ENCODE measurements around the gene RIC8A. TPM values are rescaled to one million over a fixed set of nuclear protein-coding genes. Genes with fewer than 3 reads are reported as not detected.

Gene RIC8A
- total and polyA plus RNA-seq, 3 donors from 2014 or later = 104 to 132 (median 108) TPM

GRCh38 chr11:198236-198806 is 9.2 kb upstream of the RIC8A start:
- 88 to 95% methylated on average over 9 to 20 of the region's 21 CpGs for WGBS, 2 donors
- DNase-seq = peak; percentile 11
- Histone ChIP-seq H3K27me3 (no peaks in the 10 kb centered on the region), H3K4me1 (no peaks in the 10 kb centered on the region), H3K27ac (no peak overlapping the region), H3K4me3 (no peak overlapping the region), H3K36me3 (ENCODE audit: low read depth, missing control alignments) (no peaks in the 10 kb centered on the region), H3K9me3 (no peaks in the 10 kb centered on the region)
- no peak for TF ChIP-seq POLR2A (IDR thresholded peaks at IDR 0.05)
- no peak for TF ChIP-seq CTCF (IDR thresholded peaks at IDR 0.05)
- intact Hi-C loops (cut with DNase I; ENCODE audit: low total_unique reads) = no loop called here

DNA sequence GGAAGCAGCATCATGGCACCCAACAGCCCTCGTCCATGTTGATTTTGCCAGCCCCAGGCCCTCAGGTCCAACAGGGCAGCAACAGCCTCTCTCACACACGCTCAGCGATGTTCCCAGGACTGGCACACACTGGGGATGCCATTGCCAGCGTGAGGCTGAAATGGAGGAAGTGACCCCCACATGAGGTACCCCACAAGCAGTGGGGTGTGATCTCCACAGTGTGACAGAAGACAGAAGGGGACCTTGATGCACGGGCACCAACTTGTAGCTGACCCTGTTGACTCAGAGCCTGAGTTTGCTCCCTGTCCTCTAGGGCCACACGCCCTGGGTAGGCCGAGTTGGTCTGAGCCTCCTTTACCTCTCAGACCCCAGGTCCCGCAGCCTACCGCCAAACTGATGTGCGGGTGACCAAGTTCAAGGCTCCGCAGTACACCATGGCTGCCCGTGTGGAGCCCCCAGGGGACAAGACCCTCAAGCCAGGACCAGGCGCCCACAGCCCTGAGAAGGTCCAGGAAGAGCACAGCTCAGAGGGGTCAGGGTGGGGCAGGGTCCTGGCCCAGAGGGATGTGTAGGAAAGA is 8.4 kb upstream of the RIC8A start:
- no peaks in the 10 kb centered on the region for H3K9me3 ChIP-seq
- intact Hi-C loops (cut with DNase I; ENCODE audit: low total_unique reads) = no loop called here
- H3K27me3 ChIP-seq = no peaks in the 10 kb centered on the region
- no peaks in the 10 kb centered on the region for H3K36me3 ChIP-seq (ENCODE audit: low read depth, missing control alignments)
- H3K27ac ChIP-seq = no peak overlapping the region
- WGBS, 2 donors = 69 to 81% methylated on average over 9 to 10 of the region's 13 CpGs
- DNase-seq = peak; percentile 12
- H3K4me3 ChIP-seq = no peak overlapping the region
- H3K4me1 ChIP-seq = no peaks in the 10 kb centered on the region
- no peak for TF ChIP-seq CTCF (IDR thresholded peaks at IDR 0.05)
- no peak for TF ChIP-seq POLR2A (IDR thresholded peaks at IDR 0.05)

- DNase-seq = peak; percentile 12
- intact Hi-C loops (cut with DNase I; ENCODE audit: low total_unique reads) = no loop called here
Measured at GRCh38 chr11:199782-200181, 7.7 kb upstream of the RIC8A start.

DNA sequence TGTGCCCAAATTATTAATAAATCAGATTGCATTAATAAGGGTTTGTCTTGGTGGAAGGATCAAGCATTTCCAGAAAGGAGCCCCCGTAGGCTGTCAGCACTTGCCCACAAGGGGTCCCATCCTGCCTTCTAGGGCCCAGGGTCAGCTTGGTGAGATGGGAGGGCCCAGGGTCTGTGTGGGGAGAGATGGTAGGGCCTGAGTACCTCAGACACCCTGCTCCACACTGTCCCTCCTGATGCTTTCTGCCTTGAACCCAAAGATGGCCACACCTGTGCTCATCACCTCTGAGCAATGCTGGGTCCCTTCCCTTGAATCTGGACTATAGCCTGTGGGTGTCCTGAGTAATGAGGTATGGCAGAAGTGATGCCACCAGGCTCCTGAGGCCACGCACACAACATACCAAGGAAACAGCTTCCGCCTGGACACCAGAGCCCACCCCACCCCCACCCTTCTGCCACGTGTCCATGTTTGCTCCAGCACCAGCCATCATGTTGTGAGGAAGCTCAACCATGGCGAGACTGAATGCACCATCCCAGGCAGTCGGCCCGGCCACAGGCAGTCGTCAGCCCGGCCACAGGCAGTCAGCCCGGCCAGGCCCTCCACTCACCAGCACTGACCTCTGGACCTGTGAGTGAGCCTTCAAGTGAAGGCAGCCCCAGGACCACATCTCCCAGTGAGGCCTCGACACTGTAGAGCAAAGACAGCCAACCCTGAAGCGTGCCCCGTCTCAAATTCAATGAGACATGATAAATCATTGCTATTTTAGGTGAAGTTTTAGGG is 7.1 kb upstream of the RIC8A start:
- no peaks in the 10 kb centered on the region for H3K27me3 ChIP-seq
- 81 to 93% methylated on average over 1 to 13 of the region's 13 CpGs for WGBS, 2 donors
- DNase-seq = peak; percentile 12
- no peaks in the 10 kb centered on the region for H3K9me3 ChIP-seq
- no peak overlapping the region for H3K27ac ChIP-seq
- TF ChIP-seq POLR2A (IDR thresholded peaks at IDR 0.05) = no peak
- TF ChIP-seq CTCF (IDR thresholded peaks at IDR 0.05) = no peak
- H3K4me3 ChIP-seq = no peak overlapping the region
- peaks cover 2% of the 10 kb centered on the region for H3K4me1 ChIP-seq
- no peaks in the 10 kb centered on the region for H3K36me3 ChIP-seq (ENCODE audit: low read depth, missing control alignments)
- intact Hi-C loops (cut with DNase I; ENCODE audit: low total_unique reads) = no loop called here

More at GRCh38 chr11:199782-200181, 7.7 kb upstream of the RIC8A start:
- no peaks in the 10 kb centered on the region for H3K36me3 ChIP-seq (ENCODE audit: low read depth, missing control alignments)
- no peak for TF ChIP-seq CTCF (IDR thresholded peaks at IDR 0.05)
- no peak for TF ChIP-seq POLR2A (IDR thresholded peaks at IDR 0.05)
- H3K9me3 ChIP-seq = no peaks in the 10 kb centered on the region
- no peak overlapping the region for H3K4me3 ChIP-seq
- no peak overlapping the region for H3K27ac ChIP-seq
- WGBS, 2 donors = 88 to 90% methylated on average over 8 of the region's 8 CpGs
- H3K27me3 ChIP-seq = no peaks in the 10 kb centered on the region
- no peaks in the 10 kb centered on the region for H3K4me1 ChIP-seq
